Activated T-cell treated with anti-CD3 and anti-CD28 coated beads for 48 hours (primary cell): ENCODE data around the gene PSEN2.
"Not testable (repeated sequence)": the region's sequence is repeated elsewhere in the genome, so short reads cannot be mapped to it uniquely, and the experiment has no call there.

Experiments used
- DNase-seq: peaks from one replicate; pipeline ENCODE4 v3.0.0-alpha.2; 2020; ENCODE audit warnings: low read depth

The PSEN2 gene

DNA sequence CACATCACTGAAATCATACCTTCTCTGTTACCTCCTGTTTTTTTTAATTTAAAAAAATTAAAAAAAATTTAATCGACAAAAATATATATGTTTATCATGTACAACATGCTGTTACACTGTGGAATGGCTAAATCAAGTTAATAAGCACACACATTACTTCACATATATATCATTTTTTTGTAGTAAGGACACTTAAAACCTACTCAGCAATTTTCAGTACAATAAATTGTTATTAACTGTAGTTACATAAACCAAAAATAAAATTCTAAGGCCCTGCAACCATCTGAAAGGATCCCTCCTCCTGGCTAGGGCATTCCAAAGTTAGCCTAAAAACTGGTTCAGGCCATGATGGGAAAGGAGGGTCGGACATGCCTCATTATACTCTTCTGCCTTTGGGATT, 46.1 kb downstream of the PSEN2 start:
- no peak for DNase-seq

DNA sequence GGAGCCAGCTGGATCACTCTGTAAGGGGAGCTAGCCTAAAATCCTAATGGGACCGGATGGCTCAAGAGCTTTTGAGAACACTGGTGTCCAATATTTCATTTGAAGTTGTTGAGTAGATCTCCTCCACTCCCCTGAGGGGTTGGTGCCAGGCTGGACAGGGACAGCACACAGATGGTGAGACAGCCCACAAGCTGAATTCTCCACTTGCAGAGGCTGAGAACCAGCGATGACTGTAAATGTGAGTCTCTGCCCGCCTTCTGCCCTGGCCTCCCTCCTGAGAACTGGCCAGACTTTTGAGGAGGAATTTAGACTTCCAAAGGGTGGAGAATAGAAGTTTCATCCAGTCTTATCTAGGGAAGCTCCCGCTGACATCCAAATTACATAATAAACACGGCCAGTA, 49.2 kb downstream of the PSEN2 start:
- DNase-seq: no peak

DNA sequence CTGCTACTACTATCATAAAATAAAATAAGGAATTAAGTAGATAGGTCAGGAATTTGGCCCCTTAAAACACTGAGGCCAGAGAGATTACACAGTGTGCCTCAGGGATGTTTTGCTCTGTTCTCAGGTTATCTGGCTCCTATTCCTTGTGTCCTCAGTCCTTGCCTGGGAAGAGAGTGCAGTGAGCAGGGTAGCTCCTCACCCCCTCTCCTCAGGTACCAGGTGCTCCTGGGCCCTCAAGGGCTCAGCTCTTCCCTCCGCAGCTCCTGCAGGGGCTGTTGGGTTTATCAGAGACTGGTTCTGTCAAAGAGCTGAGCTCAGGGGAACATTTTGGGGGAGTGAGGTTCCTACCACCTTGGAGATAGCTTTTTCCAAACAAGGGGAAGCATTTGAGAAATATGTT, 49.6 kb downstream of the PSEN2 start:
- no peak for DNase-seq

DNA sequence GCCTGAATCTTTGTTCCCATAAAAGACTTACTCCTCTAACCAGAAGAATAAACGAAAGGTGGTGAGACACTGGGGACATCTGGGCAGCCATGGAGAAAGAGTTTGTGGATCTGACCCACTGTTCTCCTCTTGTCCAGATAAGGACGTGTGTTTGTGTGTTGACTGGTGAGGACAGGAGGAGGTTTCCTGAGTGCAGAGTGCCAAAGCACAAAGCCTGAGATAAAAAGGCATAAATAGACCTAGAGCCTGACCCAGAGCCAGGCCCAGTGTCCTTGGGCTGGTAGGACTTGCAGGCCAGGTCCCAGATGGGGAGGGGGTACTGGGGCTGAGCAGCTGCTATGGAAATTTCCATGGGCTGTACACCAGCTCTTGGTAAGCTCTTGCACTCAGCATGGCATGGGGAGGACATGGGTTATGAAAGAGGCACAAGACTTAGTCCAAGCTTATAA, 50.1 kb downstream of the PSEN2 start:
- no peak for DNase-seq

DNA sequence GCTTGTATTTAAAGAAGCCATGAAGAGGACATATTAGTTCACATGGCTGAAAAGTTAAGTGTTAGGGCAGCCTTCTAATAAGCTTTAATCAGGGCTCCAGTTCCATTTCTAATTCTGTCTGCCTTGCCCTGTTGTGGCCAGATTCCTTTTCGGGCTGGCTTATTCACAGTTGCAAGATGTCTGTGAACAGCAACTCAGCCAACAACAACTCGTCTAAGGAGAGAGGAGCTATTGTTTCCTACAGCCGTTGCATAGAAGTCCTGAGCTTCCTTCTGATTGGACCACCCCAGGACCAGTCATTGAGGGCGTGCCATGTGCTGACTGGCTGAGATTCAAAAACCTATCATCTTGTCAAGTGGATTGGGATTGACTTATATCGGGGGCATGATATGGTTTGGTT, 51.1 kb downstream of the PSEN2 start:
- DNase-seq: no peak

DNA sequence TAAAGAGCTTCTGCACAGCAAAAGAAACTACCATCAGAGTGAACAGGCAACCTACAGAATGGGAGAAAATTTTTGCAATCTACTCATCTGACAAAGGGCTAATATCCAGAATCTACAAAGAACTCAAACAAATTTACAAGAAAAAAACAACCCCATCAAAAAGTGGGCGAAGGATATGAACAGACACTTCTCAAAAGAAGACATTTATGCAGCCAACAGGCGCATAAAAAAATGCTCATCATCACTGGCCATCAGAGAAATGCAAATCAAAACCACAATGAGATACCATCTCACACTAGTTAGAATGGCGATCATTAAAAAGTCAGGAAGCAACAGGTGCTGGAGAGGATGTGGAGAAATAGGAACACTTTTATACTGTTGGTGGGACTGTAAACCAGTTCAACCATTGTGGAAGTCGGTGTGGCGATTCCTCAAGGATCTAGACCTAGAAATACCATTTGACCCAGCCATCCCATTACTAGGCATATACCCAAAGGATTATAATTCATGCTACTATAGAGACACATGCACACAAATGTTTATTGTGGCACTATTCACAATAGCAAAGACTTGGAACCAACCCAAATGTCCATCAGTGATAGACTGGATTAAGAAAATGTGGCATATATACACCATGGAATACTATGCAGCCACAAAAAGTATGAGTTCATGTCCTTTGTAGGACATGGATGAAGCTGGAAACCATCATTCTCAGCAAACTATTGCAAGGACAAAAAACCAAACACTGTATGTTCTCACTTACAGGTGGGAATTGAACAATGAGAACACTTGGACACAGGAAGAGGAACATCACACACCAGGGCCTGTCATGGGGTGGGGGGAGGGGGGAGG, 59.1 kb downstream of the PSEN2 start:
- not testable (repeated sequence) for DNase-seq

DNA sequence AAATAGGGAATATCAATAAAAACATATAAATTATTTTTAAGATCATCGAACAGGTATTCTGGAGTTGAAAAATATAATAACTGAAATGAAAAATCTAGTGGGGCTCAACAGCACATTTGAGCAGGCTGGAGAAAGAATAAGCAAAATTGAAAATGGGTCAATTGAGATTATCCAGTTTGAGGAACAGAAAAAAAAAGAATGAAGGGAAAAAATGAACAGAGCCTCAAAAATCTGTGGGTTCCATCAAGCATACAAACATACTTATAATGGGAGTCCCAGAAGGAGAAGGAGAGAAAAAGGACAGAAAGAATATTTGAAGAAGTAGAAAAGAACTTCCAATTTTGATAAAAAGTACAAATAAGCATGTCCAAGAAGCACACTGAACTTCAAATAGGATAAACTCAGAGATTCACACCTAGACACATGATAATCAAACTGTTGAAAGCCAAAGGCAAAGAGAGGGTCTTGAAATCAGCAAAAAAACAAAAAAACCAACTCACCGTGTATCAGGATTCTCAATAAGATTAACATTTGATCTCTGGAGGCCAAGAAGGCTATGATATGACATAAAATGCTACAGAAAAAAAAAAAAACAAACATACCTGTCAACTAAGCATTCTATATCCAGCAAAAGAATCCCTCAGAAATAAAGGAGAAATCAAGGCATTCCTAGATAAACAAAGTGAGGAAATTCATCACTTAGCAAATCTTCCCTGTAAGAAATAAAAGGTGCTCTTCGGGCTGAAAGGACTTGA, 64.2 kb downstream of the PSEN2 start:
- DNase-seq: no peak

DNA sequence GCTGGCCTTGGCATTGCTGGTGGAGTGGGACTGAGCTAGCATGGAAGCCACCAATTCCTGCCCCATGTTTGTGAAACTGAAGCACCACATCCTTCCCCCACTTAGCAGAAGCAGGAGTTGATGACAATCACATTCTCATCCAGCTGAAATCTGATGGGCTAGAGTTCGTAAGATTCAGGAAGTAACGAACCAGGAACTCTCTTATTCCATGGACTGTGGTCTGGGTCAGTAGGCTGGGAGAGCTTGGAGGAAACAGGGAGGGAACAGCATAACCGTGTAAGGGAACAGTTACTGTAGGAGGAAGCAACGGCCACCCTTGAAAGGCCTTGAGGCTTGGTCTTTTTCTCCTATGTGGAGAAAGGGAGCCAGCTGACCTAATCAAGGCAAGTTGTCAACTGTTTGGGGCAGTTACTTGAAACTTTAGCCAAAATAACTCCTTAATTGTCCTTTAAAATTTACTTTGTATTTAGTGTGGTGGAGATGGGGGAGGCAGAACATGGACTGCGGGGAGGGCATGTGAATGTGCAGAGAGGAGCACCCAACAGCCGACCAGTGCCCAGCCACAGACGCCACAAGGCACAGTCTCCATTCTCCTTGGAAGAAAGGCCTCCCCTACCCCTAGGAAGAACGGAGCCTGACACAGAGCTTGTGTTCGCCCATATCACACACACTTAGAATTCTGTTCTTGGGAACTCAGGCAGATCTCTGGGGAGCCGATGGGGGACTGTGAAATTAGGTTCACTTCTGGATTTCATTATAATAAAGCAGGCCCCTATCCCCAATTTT, 67.7 kb downstream of the PSEN2 start:
- DNase-seq: no peak

DNA sequence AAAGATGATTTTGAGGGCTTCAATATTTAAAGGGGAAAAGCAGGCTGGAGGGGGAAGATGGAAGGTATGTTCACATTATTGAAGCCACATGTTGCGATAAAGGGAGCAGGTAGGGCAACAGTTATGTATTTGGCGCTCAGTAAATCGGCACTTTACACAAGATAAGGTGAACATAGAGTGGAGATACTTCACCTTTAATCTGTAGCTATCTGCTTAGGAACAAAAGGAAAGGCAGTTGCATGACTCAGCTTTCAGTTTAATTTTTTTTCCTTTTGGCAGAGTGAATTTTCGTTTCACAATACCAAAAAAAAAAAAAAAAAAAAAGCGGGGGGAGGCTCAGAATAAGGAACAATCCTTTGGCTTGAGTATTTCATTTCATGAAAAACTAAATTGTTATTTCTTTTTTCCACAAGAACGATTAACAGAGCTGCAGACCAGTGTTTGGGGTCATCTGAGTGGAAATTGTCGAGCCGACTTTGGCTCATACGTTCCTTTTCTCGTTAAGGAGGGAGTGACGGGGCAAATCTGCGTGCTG, 68.6 kb downstream of the PSEN2 start:
- no peak for DNase-seq

DNA sequence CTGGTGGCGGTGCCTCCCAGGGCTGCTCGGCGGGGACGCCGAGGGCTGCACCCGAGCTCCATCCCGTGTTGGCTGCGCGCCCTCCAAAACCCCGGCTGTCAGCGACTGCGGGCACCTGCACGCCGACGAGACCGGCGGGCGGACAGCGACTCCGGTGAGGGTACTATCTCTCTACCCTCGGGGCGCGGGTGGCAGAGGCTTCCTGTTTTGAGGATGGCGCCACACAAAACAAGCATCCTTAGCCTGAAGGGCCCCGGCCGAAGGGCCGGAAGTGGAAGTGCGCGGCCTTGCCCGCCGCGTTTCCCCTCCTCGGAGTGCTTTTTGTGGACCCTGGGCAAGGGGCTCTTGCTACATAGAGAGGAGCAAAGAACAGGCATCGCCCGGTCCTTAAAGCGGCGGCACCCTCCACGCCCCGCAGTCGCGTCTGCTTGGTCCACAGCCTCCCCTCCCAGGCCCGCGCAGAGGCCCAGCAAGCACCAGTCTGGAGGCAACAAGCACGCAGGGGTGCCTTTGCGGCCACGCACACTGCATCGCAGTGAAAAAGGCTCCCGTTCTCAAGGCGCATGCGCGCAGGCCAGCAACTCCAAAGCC, 69.1 kb downstream of the PSEN2 start:
- no peak for DNase-seq

DNA sequence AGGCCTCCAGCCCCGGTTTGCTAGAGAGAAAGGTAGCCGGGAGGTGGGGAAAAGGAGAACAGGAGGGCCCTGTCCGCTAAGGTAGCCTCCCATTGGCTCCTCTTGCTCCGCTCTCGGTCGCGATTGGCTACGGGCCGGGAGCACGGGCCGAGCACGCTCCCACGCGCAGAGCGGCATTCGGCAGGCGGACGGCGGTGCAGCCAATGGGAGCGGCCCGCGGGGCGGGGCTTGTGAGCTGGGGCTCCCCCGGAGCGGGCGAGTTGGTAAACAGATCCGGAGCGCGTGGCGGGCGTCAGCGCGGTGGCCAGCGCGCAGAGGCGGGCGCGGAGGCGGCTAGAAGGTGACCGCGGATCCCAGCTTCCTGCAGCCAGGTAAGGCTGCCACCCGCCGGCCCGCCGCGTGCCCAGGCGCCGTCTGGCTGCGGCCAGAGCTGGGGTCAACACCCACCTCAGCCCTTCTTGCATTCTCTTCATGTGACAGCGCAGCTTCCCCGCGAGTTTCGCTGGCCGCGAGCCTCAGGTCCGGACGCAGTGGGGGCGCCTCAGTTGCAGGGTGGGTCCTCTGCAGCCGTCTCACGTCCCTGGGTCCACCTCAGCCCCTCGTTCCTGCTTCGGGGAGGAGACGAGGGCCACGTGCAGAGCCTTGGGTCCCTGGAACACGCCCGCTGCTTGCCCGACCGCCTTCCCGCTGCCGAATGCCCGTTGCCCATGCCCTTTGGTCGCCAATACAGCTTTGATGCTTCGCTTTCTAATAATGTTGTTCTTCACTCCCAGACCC, 69.8 kb downstream of the PSEN2 start, which contains the start of gene COQ8A:
Gene COQ8A (plus strand): TSS at position 266 of the 777 bp plus-strand sequence. CDS start 21,092 bp downstream, outside the sequence.
- peak; percentile 99 for DNase-seq

DNA sequence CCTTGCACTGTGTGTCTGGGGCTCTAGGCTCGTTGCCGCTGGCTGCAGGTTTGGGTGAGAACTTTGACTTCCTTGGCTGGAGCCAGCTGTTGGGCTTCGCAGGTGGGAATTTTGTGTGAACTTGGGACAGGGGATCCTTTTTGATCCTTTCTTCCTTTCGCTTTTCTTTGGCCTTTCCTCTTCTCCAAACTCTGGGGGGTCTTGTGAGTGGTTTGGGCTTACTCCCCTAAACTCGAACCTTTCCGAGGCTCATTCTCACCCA, 70.3 kb downstream of the PSEN2 start:
- DNase-seq: no peak

DNA sequence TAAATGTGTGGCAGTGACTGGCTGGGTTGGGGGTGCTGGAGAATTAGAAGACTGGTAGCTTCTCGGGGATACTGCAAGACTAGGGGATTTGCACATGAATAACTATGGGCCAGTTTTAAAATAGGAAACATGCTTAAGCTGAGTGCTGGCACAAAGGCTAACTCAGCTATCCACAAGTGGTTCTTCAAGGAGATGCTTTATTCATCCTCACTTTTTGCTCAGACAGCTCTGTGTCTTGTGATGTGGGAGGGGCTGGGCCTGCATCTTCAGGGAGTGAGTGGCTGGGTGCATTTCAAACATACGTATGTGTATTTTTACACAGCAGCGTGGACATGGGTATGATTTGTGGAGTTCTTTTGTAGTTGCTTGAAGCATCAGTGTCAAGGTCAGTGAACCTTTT, 72.0 kb downstream of the PSEN2 start:
- DNase-seq: no peak

DNA sequence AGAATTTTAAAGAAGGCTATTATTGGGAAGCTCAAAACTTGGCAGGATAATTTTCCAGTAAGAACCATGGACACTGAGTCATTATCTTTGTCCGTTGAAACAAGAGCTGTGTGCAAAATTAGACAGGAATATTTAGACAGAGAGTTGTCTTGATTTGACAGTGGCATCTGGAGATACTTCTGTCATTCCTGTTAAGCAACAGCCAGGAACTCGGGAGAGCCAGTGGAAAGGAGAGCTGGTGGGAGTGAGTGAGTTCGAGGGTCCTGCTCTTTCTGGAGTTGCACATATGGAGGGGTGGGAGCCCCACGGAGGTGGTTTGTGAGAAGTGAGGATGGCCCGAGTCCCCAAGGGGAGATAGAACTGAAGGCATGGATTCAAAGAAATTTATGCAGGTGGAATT, 72.7 kb downstream of the PSEN2 start:
- no peak for DNase-seq

DNA sequence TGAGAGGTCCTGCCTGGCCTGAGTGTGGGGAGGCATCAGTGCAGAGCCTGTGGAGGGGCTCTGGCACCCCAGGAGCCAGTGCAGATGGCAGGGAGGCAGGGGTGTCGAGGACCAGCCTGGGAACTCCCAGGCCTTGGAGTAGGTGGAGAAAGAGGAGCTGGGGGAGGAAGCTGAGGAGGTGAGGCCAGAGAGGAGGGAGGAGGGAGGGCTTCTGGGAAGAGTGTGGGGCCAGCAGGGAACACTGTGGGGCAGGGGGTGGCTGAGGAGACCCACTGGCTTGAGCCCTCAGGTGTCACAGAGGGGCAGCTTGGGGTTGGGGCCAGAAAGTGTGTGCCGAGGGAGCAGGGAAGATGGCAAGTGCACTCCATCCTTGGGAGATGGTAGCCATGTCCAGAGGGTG, 73.5 kb downstream of the PSEN2 start:
- no peak for DNase-seq

DNA sequence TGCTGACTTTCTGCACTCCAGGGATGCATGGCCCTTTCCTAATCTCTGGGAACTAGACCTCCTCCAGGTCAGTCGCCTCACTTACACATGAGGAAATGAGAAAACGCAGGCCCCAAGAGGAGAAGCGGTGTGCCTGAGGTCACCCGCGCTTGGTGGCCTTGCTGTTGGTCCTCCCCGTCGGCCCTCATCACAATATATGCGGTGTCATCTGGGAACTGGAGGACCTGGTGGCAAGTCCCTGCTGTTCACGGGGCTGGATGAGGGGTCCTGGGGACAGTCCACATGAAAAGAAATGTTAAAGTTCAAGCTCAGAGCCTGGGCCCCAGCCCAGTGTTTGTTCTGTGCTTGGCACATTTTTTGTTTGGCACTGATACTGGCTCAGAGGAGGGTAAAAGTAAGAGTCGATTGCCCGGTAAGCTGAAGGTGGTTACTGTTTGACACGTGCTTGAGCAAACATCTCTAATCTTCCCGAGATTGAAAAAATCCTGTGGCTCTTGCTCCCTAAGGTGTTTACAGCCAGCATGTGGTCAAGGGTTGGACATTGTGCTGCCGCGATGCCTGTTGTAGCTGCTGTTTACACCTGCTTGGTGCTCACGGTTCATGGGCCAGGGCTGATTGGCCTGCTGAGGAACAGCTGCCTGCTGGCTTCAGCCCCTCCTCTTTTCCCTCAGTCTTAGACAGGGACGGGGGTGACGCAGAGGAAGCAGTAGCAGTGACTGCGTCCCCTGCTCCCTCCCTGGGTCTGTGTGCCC, 74.9 kb downstream of the PSEN2 start:
- DNase-seq: no peak
